Measurements from ENCODE around the gene MTM1.

- TF ChIP-seq CTCF (IDR thresholded peaks at IDR 0.05) (no peak), POLR2A (IDR thresholded peaks at IDR 0.05) (no peak)
Measured at GRCh38 chrX:150548251-150548650, 20.2 kb upstream of the MTM1 start.

Measured in uterus (tissue), 2 donors.